Glomerular visceral epithelial cell (primary cell): ENCODE measurements around the gene ZNF467.

Experiments
- DNase-seq: peaks from one replicate; pipeline ENCODE4 v3.0.0-alpha.2; 2016; ENCODE audit errors: extremely low spot score

Gene ZNF467

DNA sequence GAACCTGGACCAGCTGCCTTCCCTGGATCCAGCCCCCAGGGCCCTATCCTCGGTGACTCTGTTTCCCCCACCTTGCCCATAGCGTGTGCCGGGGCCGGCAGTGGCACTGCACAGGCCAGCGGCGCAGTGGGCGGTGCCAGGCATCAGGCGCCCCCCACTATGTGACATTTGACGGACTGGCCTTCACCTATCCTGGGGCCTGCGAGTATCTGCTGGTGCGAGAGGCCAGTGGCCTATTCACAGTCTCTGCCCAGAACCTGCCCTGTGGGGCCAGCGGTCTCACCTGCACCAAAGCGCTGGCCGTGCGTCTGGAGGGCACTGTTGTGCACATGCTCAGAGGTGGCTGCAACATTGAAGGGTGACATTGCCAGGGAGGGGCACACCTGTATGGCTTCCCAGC is 12.0 kb upstream of the ZNF467 start:
- no peak for DNase-seq

DNA sequence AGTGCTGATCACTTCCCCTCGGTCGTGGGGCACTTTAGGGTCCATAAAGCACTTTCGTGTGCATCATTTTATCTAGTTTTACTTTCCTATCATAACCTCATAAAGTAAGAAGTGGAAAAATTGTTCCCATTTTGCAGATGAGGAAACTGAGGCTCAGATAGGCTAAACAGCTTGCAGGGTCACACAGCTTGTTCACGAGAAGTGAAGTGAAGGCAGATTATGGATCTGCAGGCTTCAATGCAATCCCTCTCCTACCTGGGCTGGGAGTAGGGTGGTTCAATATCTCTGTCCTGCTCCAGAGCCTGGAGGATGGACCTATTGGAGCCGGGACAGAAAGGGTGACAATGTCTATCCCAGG is 10.8 kb upstream of the ZNF467 start:
- no peak for DNase-seq

DNA sequence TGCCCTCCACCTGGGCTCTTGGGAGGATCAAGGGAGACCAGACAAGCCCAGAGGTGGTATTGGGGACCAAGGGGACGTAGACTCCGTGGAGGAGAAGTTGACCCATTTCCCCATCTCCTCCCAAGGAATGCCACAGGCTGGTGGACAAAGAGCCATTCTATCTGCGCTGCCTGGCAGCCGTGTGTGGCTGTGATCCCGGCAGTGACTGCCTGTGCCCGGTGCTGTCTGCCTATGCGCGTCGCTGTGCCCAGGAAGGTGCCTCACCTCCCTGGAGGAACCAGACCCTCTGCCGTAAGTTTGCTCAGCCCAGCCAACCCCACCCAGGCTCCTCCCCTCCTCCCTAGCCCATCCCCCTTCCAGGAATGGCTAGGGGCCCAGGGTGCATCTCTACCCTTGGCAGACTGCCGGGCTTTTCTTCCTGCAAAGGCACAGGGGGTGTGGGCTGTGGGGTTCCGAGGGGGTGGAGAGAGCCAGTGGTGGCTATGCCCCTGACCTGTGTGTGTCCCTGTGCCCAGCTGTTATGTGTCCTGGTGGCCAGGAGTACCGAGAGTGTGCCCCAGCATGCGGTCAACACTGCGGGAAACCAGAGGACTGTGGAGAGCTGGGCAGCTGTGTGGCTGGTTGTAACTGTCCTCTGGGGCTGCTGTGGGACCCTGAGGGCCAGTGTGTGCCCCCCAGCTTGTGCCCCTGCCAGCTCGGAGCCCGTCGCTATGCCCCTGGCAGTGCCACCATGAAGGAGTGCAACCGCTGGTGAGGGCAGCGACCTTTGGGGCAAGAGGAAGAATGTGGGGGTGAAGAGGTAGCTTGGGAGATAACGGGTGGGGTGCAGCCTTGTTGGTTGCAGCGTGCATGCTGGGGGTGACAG is 10.2 kb upstream of the ZNF467 start:
- DNase-seq = no peak

DNA sequence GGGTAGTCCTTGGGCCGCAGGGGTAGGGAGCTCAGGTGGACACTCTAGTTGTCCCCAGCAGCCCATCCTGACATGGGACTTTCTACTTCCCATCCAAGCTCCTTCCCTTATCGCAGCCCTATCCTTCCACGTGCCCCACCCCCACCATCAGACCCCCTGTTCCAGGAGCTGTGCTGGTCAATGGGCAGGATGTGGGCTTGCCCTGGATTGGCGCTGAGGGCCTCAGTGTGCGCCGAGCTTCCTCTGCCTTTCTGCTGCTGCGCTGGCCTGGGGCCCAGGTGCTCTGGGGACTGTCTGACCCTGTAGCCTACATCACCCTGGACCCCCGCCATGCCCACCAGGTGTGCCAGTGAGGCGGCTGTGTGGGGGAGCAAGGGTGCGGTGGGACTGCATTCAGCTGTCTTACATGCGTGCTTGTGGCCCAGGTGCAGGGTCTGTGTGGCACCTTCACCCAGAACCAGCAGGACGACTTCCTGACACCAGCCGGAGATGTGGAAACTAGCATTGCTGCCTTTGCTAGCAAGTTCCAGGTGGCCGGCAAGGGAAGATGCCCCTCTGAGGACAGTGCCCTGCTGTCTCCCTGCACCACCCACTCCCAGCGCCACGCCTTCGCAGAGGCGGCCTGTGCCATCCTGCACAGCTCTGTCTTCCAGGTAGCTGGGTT is 9.4 kb upstream of the ZNF467 start:
- DNase-seq = no peak

DNA sequence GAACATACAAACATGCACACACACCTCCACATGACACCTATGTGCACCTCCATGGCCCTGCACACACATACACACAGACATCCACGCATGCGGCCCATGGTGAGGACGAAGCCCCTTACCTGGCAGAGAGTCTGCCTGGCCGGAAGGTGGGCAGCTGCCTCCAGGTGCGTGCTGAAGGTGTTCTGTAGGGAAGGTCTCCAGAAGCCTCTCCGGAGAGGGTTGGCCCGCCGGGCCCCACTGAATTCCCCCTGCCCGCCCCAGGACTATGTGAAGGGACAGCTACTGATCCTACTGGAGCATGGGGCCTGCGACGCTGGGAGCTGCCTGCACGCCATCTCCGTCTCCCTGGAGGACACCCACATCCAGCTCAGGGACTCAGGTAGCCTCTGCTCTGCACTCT is 8.5 kb upstream of the ZNF467 start:
- no peak for DNase-seq

DNA sequence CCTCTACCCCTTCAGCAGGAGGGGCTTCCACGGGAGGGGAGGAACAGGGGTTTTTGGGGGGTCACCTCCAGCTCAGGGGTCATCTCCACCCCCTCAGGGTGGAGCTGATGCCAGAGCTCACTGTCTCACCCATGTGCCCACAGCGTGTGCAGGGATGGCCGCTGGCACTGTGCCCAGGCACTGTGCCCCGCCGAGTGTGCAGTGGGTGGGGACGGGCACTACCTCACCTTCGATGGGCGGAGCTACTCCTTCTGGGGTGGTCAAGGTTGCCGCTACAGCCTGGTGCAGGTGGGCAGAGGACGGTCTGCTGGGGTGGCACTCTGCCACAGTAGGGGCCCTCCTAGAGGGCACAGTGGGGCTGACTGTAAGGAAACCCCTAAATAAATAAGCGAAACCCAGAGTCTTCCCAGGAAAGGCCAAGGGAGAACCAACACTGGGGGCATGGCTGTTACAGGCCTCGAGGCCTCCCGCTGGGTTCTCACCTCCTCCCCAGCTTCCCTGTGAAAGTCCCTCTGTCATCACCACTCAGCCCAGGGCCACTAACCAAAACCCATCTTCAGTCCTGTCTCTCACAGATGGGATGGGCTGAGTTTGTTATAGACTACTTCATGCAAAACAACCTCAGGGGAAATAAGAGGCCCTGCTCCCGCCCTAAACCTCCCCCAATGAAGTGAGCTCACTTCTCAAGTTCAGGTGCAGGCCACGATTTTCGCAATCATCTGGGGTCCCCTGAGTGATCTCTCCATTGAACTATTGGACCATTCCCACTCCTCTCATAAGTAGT is 7.4 kb upstream of the ZNF467 start:
- DNase-seq = no peak

DNA sequence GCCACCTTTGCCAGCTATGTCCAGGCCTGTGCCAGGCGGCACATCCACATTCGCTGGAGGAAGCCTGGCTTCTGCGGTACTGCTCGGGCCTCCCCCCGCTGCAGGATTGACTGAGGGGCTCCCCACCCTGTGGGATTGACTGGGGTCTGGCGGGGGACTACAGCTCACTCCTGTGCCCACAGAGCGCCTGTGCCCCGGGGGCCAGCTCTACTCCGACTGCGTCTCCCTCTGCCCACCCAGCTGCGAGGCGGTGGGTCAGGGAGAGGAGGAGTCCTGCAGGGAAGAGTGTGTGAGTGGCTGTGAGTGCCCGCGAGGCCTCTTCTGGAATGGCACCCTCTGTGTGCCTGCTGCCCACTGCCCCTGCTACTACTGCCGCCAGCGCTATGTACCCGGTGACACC is 6.7 kb upstream of the ZNF467 start:
- DNase-seq = no peak

DNA sequence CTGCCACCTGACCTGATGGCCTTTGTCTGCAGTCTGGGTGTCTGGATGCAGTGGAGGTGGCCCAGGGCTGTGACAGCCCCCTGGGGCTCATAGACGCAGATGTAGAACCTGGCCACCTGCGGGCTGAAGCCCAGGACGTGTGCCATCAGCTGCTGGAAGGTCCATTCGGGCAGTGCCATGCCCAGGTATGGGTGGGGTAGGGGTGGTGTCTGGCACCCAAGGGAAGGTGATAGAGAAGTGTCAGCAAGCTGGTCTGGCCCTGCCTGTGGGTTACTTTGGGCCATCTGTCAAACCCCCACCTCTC is 6.1 kb upstream of the ZNF467 start:
- no peak for DNase-seq

DNA sequence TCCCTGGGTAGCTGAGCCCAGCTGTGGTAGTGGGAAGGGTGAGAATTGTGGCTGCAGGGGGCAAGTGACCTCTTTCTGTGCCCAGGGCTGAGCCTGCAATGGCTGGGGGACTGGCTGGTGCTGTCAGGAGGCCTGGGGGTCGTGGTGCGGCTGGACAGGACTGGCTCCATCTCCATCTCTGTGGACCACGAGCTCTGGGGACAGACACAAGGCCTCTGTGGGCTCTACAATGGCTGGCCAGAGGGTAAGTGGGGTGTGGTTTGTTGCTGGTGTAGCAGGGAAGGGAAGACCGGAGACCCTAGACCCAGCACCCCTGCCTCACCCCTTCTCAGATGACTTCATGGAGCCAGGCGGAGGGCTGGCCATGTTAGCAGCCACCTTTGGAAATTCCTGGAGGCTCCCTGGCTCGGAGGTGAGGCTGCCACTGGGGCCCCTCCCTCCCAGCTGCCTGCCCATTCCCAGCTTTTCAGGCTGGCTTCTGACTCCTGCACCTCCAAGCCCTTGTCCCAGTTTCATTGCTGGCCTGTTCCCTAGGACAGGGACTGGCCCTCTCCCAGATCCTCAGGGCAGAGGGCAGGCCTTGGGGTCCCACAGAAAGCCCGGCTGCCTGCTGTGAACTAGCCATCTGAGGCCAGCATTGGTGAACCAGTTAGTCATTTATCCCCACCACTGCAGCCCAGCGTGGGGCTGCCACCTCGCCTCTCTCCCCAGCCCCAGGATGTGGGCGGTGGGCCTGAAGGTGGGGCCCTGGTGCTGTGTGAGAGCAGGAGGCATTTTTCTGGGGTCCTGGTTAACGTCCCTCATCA is 5.5 kb upstream of the ZNF467 start:
- DNase-seq = no peak

DNA sequence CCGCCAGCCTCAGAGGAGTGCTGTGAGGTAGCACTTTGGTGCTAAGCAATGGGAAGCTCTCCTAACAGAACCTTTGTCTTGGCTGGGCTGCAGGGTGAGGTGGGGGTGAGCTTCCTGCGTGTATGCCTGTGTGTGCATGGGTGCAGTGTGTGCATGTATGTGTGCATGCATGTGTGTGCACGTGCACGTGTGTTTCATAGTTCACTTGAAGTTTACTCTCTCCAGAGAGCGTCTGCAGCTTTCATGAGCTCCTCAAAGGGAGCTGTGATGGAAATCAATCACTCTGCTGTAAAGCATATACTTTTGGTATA is 4.9 kb upstream of the ZNF467 start:
- DNase-seq = no peak

DNA sequence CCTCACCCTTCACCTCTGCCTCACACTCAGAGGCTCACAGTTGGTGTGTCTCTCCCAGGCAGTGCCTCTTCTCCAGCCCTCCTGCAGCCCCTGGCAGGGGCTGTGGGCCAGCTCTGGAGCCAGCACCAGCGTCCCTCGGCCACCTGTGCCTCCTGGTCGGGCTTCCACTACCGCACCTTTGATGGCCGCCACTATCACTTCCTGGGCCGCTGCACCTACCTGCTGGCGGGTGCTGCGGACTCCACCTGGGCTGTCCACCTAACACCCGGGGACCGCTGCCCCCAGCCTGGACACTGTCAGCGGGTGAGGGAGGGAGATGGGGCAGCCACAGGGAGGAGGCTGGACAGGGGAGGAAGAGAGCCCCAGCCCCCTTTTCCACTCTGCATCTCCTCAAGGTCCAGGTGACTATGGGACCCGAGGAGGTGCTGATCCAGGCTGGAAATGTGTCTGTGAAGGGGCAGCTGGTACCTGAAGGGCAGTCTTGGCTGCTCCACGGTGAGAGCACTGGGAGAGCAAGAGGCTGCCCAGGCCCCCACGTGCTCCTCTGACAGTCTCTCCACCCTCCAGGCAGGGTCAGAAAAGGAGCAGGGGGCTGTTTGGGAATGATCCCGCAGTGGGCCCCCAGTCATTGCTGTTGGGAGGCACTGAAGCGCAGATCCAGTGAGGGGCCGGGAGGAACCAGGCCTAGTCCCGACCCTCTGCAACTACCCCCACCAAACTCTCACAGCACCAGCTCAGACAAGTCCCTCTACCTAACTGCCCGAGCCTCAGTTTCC is 4.4 kb upstream of the ZNF467 start:
- no peak for DNase-seq

DNA sequence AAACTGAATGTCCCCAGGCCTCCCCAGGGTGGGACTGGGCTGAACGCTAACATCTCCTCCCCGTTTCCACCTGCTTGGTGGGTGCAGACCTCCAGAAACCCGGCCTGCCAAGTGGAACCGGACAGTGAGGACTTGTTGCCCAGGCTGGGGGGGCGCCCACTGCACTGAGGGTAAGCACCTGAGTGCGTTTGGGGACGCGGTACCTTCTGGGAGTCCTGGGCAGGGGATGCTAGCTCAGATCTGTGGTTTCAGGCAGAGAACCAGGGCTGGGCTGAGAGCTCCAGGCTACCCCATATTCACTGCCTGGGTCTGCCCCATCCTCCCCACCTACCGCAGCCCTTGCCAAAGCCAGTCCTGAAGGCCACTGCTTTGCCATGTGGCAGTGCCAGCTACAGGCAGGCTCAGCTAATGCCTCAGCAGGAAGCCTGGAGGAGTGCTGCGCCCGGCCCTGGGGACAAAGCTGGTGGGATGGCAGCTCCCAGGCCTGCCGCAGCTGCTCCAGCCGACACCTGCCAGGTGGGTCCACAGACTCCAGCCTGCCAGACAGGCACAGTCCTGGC is 3.5 kb upstream of the ZNF467 start:
- no peak for DNase-seq

DNA sequence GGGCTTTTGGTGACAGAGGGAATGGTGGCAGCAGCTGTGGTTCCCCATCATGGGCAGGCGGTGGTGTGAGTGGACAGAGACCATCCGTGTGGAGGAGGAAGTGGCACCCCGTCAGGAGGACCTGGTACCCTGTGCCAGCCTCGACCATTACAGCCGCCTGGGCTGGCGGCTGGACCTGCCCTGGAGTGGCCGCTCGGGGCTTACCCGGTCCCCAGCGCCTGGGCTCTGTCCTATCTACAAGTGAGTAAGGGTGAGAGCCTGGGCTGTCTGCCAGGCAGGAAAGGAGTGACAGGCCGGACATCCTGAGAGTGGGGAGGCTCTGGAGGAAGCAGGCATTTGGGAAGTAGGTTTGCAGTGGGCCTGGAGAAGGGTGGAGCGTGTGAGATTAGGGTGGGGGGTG is 2.9 kb upstream of the ZNF467 start:
- DNase-seq = peak; percentile 17

DNA sequence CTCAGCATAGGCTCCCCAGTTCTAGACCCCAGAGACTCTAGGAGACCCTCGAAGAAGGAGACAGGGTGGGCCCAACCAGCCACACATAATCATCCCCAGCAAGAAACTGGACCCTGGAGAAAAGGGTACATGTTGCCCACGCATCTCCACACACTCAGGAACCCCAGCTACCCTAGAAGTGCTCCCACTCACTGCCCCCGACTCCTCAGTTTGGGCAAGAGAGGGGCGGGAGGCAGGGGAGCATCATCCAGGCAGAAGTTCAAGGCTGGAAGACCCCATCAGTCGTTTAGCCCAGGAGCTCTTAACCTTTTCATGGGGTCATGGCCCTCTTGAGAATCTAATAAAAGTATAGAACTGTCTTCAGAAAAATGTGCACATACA is 1.8 kb upstream of the ZNF467 start:
- DNase-seq = no peak

DNA sequence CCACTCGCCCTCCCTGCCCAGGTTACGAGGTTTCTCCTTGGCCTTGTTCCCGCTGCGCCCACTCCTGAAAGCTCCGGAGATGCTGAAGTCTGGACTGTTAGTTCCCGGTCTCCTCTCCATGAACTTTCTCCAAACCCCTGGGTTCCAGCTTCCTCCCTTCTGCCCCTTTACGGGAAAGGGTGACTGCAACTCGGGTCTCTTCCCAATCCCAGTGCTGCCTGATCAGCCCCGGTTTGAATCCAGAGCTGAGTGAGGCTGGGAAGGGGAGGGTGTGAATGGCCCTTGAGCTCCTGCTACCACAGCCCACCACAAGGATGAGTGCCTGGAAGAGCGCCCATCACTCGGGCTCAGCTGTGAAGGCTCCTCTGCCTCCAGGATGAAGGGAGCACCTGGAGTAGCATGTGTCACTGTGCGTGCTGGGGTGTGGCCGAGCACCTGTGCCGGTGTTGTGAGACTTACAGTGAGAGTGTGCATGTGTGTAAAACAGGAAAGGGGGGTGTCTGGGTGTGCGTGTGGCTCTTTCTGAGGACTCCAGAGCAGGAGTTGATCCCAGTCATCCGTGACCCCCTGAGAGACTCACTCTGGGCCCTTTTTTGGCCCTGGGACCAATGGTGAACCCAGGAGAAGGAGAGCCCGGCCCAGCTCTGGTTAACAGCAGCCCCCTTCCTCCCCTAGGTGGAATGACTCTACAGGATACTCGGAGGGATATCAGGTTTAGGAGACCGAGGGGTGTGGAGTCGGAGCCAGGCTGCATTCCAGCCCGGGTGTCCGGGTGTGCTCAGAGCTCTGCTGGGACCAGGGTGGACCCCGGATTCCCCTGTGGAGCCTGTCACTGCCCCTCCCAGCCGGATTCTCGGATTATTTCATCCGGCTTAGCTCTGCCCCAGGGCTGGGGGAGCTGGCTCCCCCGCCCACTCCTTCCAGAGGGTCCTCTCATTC is 1.1 kb upstream of the ZNF467 start:
- DNase-seq = no peak

DNA sequence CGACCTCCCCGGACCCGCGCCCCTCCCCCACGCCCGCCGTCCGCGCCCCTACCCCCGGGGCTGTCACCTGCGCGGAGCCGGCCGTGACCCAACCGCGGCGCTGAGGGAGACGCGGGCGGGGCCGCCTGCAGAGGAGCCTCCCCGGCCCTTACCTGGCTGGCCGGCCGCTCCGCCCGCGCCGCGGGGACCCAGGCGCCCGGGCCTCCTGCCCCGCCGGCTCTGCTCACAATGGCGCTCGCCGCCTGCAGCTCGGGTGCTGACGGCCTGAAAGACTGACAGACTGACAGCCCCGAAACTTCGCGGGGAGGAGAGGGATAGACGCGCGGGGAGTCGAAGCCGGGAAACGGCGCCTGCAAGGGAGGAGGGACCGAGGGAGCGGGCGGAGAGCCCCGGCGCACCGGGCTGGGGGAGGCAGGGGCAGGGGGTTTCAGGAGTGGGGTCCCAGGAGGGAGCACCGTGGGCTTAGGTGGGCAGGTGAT is 393 bp downstream of the ZNF467 start:
- DNase-seq = no peak

DNA sequence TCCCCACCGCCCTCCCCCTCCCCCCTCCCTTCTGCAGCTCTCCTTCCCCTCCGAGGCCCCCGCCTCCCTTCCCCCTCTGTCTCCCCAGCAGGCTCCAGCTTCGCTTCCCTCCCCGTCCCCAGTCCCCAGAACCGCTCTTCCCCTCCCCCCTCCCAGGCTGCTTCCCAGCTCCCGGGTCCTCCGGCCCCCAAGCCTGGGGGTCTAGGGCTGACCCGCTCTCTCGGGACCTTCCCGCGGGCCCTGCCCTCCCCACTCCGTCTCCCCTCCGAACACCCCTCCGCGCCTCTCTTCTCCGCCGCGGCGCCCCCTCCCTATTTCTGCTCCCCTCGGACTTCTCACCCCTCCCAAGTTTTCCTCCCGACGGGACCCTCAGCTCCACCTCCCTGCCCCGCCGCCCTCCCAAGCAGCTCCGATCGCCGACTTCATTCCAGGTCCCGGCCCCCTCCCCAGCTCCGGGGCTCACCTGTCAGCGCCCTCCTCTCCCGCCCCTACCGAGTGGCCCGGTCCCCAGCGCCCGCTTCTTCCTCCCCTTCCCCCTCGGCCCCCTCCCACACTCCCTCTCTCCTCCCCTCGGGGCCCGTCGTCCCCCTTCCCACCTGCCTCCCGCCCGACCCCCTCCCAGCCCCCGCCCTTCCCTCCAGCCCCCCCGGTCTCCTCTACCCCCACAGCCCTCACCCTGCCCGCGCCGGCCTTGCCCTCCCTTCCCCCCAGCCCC is 990 bp downstream of the ZNF467 start:
- DNase-seq = no peak

DNA sequence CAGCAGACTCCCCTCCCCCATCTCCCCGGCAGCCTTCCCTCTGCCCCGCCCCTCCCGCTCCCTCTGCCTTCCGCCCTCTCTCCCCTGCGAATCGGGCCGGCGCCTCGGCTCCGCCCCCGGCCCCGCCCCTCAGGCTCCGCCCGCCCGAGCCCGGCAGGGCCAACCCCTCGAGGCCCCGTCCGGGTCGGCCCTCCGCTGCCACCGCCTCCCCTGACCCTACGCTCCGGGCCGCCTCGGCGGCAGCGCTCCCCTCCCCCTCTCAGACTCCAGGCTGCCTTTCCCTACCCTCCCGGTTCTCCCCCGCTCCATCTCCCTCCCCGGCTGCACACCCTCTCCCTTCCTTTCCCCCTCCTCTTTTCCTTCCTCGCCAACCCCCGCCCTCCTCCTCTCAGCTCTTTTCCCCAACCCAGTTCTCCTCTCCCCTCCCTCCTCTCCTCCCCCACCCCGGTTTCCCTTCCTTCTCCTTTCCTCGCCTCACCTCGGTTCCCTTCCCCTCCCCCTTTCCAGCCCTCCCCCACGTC is 1.6 kb downstream of the ZNF467 start:
- DNase-seq = peak; percentile 81
